Raji (cell line): Measurements from ENCODE around the gene RASA3.

ENCODE experiments used
- POLR2A ChIP-seq: IDR thresholded peaks from 2 replicates; pipeline ENCODE4 v1.6.1; 2011; ENCODE audit warnings: low read depth, low read length, control low read depth; ENCODE audit not compliant: insufficient read depth

The RASA3 gene

GRCh38 chr13:114073881-114074612, 58.4 kb downstream of the RASA3 start:
- no peak for TF ChIP-seq POLR2A

GRCh38 chr13:114072421-114072820, 60.0 kb downstream of the RASA3 start:
- no peak for TF ChIP-seq POLR2A

GRCh38 chr13:114071991-114072390, 60.4 kb downstream of the RASA3 start:
- no peak for TF ChIP-seq POLR2A

- TF ChIP-seq POLR2A = no peak
Measured at GRCh38 chr13:114071410-114071809, 61.0 kb downstream of the RASA3 start.

- no peak for TF ChIP-seq POLR2A
Measured at GRCh38 chr13:114070098-114070799, 62.2 kb downstream of the RASA3 start.

GRCh38 chr13:114069376-114070097, 62.9 kb downstream of the RASA3 start:
- no peak for TF ChIP-seq POLR2A

GRCh38 chr13:114068656-114069318, 63.6 kb downstream of the RASA3 start:
- TF ChIP-seq POLR2A = no peak

GRCh38 chr13:114067886-114068651, 64.4 kb downstream of the RASA3 start:
- no peak for TF ChIP-seq POLR2A

GRCh38 chr13:114067381-114067885, 65.0 kb downstream of the RASA3 start:
- no peak for TF ChIP-seq POLR2A

GRCh38 chr13:114066956-114067355, 65.5 kb downstream of the RASA3 start:
- no peak for TF ChIP-seq POLR2A

GRCh38 chr13:114065926-114066774, 66.3 kb downstream of the RASA3 start:
- TF ChIP-seq POLR2A = no peak

GRCh38 chr13:114065141-114065925, 67.1 kb downstream of the RASA3 start:
- TF ChIP-seq POLR2A = no peak
